ENCODE data around the gene PLCB1.

PLCB1 gene

GRCh38 chr20:8722277-8722928 lies 590.3 kb downstream of the PLCB1 start:
- DNase-seq (ENCODE audit: low read depth), result no peak

- DNase-seq (ENCODE audit: low read depth), result no peak
These were observed 591.2 kb downstream of the PLCB1 start for GRCh38 chr20:8723296-8723695.

GRCh38 chr20:8724884-8725283 lies 592.8 kb downstream of the PLCB1 start:
- no peak for DNase-seq (ENCODE audit: low read depth)

GRCh38 chr20:8726460-8726859 lies 594.4 kb downstream of the PLCB1 start:
- no peak for DNase-seq (ENCODE audit: low read depth)

- DNase-seq (ENCODE audit: low read depth), result no peak
These were observed 602.9 kb downstream of the PLCB1 start for GRCh38 chr20:8735014-8735413.

- no peak for DNase-seq (ENCODE audit: low read depth)
These were observed 603.6 kb downstream of the PLCB1 start for GRCh38 chr20:8735674-8736073.

GRCh38 chr20:8740265-8740664 lies 608.2 kb downstream of the PLCB1 start:
- no peak for DNase-seq (ENCODE audit: low read depth)

- DNase-seq (ENCODE audit: low read depth), result no peak
These were observed 612.3 kb downstream of the PLCB1 start for GRCh38 chr20:8744228-8744844.

- DNase-seq (ENCODE audit: low read depth), result no peak
These were observed 617.0 kb downstream of the PLCB1 start for GRCh38 chr20:8749101-8749500.

- no peak for DNase-seq (ENCODE audit: low read depth)
These were observed 617.9 kb downstream of the PLCB1 start for GRCh38 chr20:8749986-8750385.

GRCh38 chr20:8755340-8756118 lies 623.5 kb downstream of the PLCB1 start:
- no peak for DNase-seq (ENCODE audit: low read depth)

GRCh38 chr20:8756410-8756809 lies 624.3 kb downstream of the PLCB1 start:
- no peak for DNase-seq (ENCODE audit: low read depth)

GRCh38 chr20:8757146-8757545 lies 625.1 kb downstream of the PLCB1 start:
- DNase-seq (ENCODE audit: low read depth), result no peak

GRCh38 chr20:8764344-8764962 lies 632.4 kb downstream of the PLCB1 start:
- no peak for DNase-seq (ENCODE audit: low read depth)

- no peak for DNase-seq (ENCODE audit: low read depth)
These were observed 634.9 kb downstream of the PLCB1 start for GRCh38 chr20:8766868-8767390.

GRCh38 chr20:8774412-8774811 lies 642.3 kb downstream of the PLCB1 start:
- no peak for DNase-seq (ENCODE audit: low read depth)

GRCh38 chr20:8777911-8778310 lies 645.8 kb downstream of the PLCB1 start:
- DNase-seq (ENCODE audit: low read depth), result no peak

- DNase-seq (ENCODE audit: low read depth), result no peak
These were observed 646.3 kb downstream of the PLCB1 start for GRCh38 chr20:8778387-8778786.

- DNase-seq (ENCODE audit: low read depth), result no peak
These were observed 648.8 kb downstream of the PLCB1 start for GRCh38 chr20:8780915-8781314.

- DNase-seq (ENCODE audit: low read depth), result no peak
These were observed 650.7 kb downstream of the PLCB1 start for GRCh38 chr20:8782804-8783203.

GRCh38 chr20:8783734-8784133 lies 651.7 kb downstream of the PLCB1 start:
- no peak for DNase-seq (ENCODE audit: low read depth)

- DNase-seq (ENCODE audit: low read depth), result no peak
These were observed 654.3 kb downstream of the PLCB1 start for GRCh38 chr20:8786383-8786782.

GRCh38 chr20:8787090-8787489 lies 655.0 kb downstream of the PLCB1 start:
- DNase-seq (ENCODE audit: low read depth), result no peak

Measured in activated T-helper 1 cell treated with Interleukin-2 at 50 U/mL for 16 hours (primary cell).